Measurements from ENCODE around the gene CLDND2.

Gene CLDND2

DNA sequence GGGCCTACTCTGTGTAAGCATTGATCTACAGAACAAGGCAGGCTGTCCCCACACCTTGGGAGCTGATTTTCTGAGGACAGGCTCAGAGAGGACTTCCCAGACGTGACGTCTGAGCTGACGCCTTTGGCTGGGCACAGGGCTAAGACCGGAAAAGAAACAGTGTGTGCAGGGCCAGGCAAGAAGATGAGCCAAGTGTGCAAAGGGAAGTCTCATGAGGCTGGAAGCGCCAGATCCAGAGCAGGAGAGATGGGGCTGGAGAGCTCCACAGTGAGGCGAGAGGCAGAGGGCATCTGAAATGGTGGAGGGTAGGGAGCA, 44.7 kb downstream of the CLDND2 start:
- TF ChIP-seq ZFX (IDR thresholded peaks at IDR 0.05) (no peak), CTCF (conservative IDR thresholded peaks at IDR 0.05) (no peak)
- no peak overlapping the region for H3K27ac ChIP-seq

- H3K27ac ChIP-seq = no peak overlapping the region
- TF ChIP-seq CTCF (conservative IDR thresholded peaks at IDR 0.05) (no peak), ZFX (IDR thresholded peaks at IDR 0.05) (no peak)
These were observed 45.2 kb downstream of the CLDND2 start for GRCh38 chr19:51323481-51324166.

- no peak for TF ChIP-seq ZFX (IDR thresholded peaks at IDR 0.05)
- TF ChIP-seq CTCF (conservative IDR thresholded peaks at IDR 0.05) = no peak
- H3K27ac ChIP-seq = no peak overlapping the region
These were observed 47.0 kb downstream of the CLDND2 start for GRCh38 chr19:51321799-51322198.

- H3K27ac ChIP-seq = no peak overlapping the region
- TF ChIP-seq ZFX (IDR thresholded peaks at IDR 0.05) = no peak
- no peak for TF ChIP-seq CTCF (conservative IDR thresholded peaks at IDR 0.05)
These were observed 48.5 kb downstream of the CLDND2 start for GRCh38 chr19:51320280-51320657.

DNA sequence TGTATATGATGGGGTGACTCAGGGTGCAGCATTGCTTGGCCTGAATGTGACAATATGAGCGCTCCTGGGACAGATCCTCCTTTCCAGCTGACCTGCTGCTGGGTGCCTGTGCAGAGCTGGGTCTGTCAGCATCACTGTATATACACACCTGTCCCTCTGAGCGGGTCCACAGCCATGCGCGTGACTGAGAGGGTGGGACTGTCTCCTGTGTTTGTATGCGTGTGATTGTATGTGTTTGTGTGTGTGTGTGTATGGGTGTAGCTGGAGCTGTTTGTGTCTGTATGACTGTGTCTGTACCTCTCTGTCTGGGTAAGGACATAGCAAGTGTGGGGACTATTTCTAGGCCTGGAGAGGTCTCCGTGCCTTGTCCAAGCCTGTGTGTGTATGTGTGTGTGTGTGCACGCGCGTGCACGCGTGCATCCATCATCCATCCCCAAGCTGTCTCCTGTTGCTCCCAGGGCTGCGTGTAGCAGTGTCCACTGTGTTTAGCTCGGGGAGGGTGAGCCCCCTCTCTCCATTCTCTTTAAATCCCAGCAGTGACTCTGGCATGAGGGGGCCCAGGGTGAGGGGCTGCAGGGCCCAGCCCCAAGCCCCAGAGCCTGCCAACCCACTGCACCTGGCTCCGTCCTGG, 49.0 kb downstream of the CLDND2 start:
- TF ChIP-seq ZFX (IDR thresholded peaks at IDR 0.05) (no peak), CTCF (conservative IDR thresholded peaks at IDR 0.05) (no peak)
- no peak overlapping the region for H3K27ac ChIP-seq

- no peak overlapping the region for H3K27ac ChIP-seq
- no peak for TF ChIP-seq CTCF (conservative IDR thresholded peaks at IDR 0.05)
- no peak for TF ChIP-seq ZFX (IDR thresholded peaks at IDR 0.05)
These were observed 49.8 kb downstream of the CLDND2 start for GRCh38 chr19:51318687-51319648.

- H3K27ac ChIP-seq = no peak overlapping the region
- TF ChIP-seq ZFX (IDR thresholded peaks at IDR 0.05) (no peak), CTCF (conservative IDR thresholded peaks at IDR 0.05) (no peak)
These were observed 50.8 kb downstream of the CLDND2 start for GRCh38 chr19:51317968-51318367.

Measured in C4-2B (cell line).